T-helper 1 cell treated with Interleukin-12 subunit alpha and Interleukin-12 subunit beta and Interleukin-4 antibody, amounts not matched to agents 30 ng/mL and 1 ng/mL, for 36 hours (primary cell): ENCODE data around the gene SLC9A8. TPM values are rescaled to one million over a fixed set of nuclear protein-coding genes. Genes with fewer than 3 reads are reported as not detected.

Experiments
- intact Hi-C: fragments of 100-400 bp; cut with micrococcal nuclease; formaldehyde crosslinking; loops from one replicate; pipeline ENCODE4 v1.15.1; 2024
- total RNA-seq: library from RNA; stranded (reverse); gene quantifications from 2 replicates; pipeline ENCODE4 v1.2.3, GENCODE V29; 2022

Gene SLC9A8
- total RNA-seq, 1 donor from 2014 or later, result 30.7 TPM

GRCh38 chr20:49811825-49812506 is 662 bp upstream of the SLC9A8 start:
- intact Hi-C loops, result loop anchor here (1.0 to 10.0 kb wide), 12 partner anchors 10 to 887 kb away; partner anchors contain the start of genes ARFGEF2, B4GALT5, PEDS1 and RNF114

- intact Hi-C loops, result loop anchor here (2.0 to 10.0 kb wide), 10 partner anchors 45 to 889 kb away; partner anchors contain the start of genes ARFGEF2, B4GALT5, PEDS1 and RNF114
Observed at GRCh38 chr20:49813305-49813974, 812 bp downstream of the SLC9A8 start.

- intact Hi-C loops, result loop anchor here (5.0 to 10.0 kb wide), 4 partner anchors 123 to 889 kb away; partner anchors contain the start of genes ARFGEF2, PEDS1, RNF114 and UBE2V1
Observed at GRCh38 chr20:49814057-49814694, 1.5 kb downstream of the SLC9A8 start.

GRCh38 chr20:49818816-49819215 is 6.2 kb downstream of the SLC9A8 start:
- intact Hi-C loops, result loop anchor here (10.0 kb wide), 1 partner anchor 894 kb away; the partner anchor contains the start of gene ARFGEF2

- intact Hi-C loops, result loop anchor here (10.0 kb wide), 1 partner anchor 895 kb away; the partner anchor contains the start of gene ARFGEF2
Observed at GRCh38 chr20:49819702-49820101, 7.1 kb downstream of the SLC9A8 start.

GRCh38 chr20:49821381-49821780 is 8.8 kb downstream of the SLC9A8 start:
- intact Hi-C loops, result no loop called here

GRCh38 chr20:49821870-49822331 is 9.3 kb downstream of the SLC9A8 start:
- intact Hi-C loops, result loop anchor here (2.0 kb wide), 2 partner anchors 25 to 153 kb away; no protein-coding TSS in a partner anchor

- intact Hi-C loops, result loop anchor here (1.0 to 2.0 kb wide), 5 partner anchors 11 to 154 kb away; partner anchors contain the start of gene SLC9A8
Observed at GRCh38 chr20:49823152-49823847, 10.7 kb downstream of the SLC9A8 start.

- intact Hi-C loops, result loop anchor here (1.0 kb wide), 1 partner anchor 22 kb away; no protein-coding TSS in a partner anchor
Observed at GRCh38 chr20:49824206-49824605, 11.6 kb downstream of the SLC9A8 start.

- intact Hi-C loops, result no loop called here
Observed at GRCh38 chr20:49825521-49826033, 12.9 kb downstream of the SLC9A8 start.

GRCh38 chr20:49831022-49831769 is 18.6 kb downstream of the SLC9A8 start:
- intact Hi-C loops, result no loop called here

- intact Hi-C loops, result no loop called here
Observed at GRCh38 chr20:49831770-49832631, 19.4 kb downstream of the SLC9A8 start.

- intact Hi-C loops, result no loop called here
Observed at GRCh38 chr20:49832632-49833327, 20.2 kb downstream of the SLC9A8 start.

GRCh38 chr20:49833483-49833882 is 20.9 kb downstream of the SLC9A8 start:
- intact Hi-C loops, result no loop called here

GRCh38 chr20:49835031-49835430 is 22.4 kb downstream of the SLC9A8 start:
- intact Hi-C loops, result no loop called here

- intact Hi-C loops, result no loop called here
Observed at GRCh38 chr20:49838546-49838945, 25.9 kb downstream of the SLC9A8 start.

GRCh38 chr20:49843139-49843538 is 30.5 kb downstream of the SLC9A8 start:
- intact Hi-C loops, result no loop called here

GRCh38 chr20:49843770-49844380 is 31.2 kb downstream of the SLC9A8 start:
- intact Hi-C loops, result no loop called here
